Esophagus (tissue), 2 donors: ENCODE data around the gene ACACB. TPM values are rescaled to one million over a fixed set of nuclear protein-coding genes. Genes with fewer than 3 reads are reported as not detected.

Source experiments
- H3K27ac ChIP-seq, 2 donors: one replicate each; pipeline ENCODE4 v1.5.1; 2013; ENCODE audit warnings: low read depth in 2 of 2, mild to moderate bottlenecking in 2 of 2, inconsistent platforms in 1 of 2, low read length in 1 of 2, moderate library complexity in 1 of 2
- H3K27me3 ChIP-seq, 2 donors: one replicate each; pipeline ENCODE4 v1.6.1; 2013; ENCODE audit warnings: low read length in 2 of 2, control low read depth in 1 of 2, mild to moderate bottlenecking in 1 of 2; ENCODE audit not compliant: insufficient read depth in 2 of 2, control insufficient read depth in 1 of 2
- H3K36me3 ChIP-seq, 2 donors: one replicate each; pipeline ENCODE4 v1.6.1; 2013; ENCODE audit warnings: low read length in 1 of 2; ENCODE audit not compliant: control insufficient read depth in 2 of 2, insufficient read depth in 2 of 2
- H3K4me1 ChIP-seq, 2 donors: one replicate each; pipeline ENCODE4 v1.6.1; 2013; ENCODE audit warnings: low read length in 1 of 2; ENCODE audit not compliant: control insufficient read depth in 2 of 2, insufficient read depth in 2 of 2
- H3K4me3 ChIP-seq, 2 donors: one replicate each; pipeline ENCODE4 v1.5.1; 2013; ENCODE audit warnings: low read length in 2 of 2, mild to moderate bottlenecking in 2 of 2, low read depth in 1 of 2, moderate library complexity in 1 of 2
- H3K9me3 ChIP-seq, 2 donors: one replicate each; pipeline ENCODE4 v1.6.1; 2013; ENCODE audit warnings: mild to moderate bottlenecking in 2 of 2, low read depth in 1 of 2, low read length in 1 of 2, moderate library complexity in 1 of 2; ENCODE audit not compliant: control insufficient read depth in 2 of 2, insufficient read depth in 1 of 2
- WGBS, 2 donors: extraction: QIAGEN DNeasy Blood & Tissue Kit; methylation state at CpG; one replicate each; pipeline ENCODE4 v1.1.7; 2013; 5-methylcytosine and 5-hydroxymethylcytosine counted together
- polyA plus RNA-seq, 2 donors: library from polyadenylated mRNA; stranded (reverse); fragments of 200-250 nt; gene quantifications; one replicate each; pipeline ENCODE4 v1.2.3, GENCODE V29; 2013
- donor health status: healthy with polysubstance abuse.
- donor health status: Bipolar disorder and iron deficiency.

Gene ACACB
- 10 to 100 TPM in 1 of 2 donors, 1 to 10 TPM in 1; 8.6 to 18.2 TPM for polyA plus RNA-seq

GRCh38 chr12:109115758-109116610 is at the start of gene ACACB:
ACACB (plus strand) TSS chr12:109116587; CDS start chr12:109139406, 22,819 bp downstream.
- Histone ChIP-seq H3K4me1 (peaks cover 0 to 5% of the 10 kb centered on the region in 2 donors), H3K4me3 (no peak within 1 kb of the TSS)
- WGBS, 2 donors, result 50 to 69% methylated on average over 14 of the region's 14 CpGs

DNA sequence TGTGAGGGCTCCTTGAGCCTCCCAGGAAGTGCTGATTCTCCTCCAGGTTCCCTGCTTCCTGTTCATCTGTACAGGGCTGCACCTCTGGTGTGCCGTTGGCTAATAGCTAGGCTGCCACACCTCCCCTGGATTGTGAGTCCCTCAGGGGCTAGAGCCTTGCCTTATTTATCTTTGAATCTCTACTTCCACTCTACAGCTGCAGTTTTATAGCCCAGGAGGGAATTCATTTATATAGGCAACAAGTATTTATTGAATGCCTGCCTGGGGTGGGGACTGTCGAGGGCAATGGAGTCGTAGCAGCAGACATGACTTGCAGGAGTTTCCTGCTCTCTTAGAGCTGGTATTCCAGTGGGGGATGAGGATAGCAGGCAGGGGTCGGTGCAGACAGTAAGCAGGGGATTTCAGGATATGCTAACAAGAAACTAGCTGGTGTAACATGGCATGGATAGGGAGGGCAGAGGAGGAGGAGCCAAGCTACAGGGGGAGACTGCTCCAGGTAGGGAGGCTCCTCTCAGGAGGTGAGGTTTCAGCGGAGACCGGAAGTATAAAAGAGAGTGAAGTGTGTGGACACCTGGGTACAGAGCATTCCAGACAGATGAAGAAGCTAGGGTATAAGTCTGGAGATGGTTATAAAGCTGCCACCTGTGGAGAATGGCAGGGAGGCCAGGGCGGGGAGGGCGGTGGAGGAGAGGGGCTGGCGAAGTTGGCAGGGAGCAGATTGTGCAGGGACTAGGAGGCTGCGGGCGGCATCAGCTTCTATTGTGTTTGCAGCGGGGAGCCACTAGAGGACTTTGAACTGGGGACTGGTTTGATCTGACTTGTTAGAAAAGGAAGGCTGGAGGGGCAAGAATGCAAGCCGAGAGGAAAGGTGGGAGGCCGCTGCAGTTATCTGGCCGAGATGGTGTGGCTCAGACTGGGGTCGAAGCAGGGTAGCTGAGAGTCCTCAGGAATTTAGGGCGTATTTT is 46.8 kb upstream of the ACACB start:
- 71 to 86% methylated on average over 17 of the region's 17 CpGs for WGBS, 2 donors
- no peak overlapping the region for H3K4me3 ChIP-seq

More at GRCh38 chr12:109115758-109116610, at the start of gene ACACB:
- peak within 1 kb of the TSS; percentile 69 to 72 for H3K27ac ChIP-seq
- no peaks in the 10 kb centered on the region for H3K9me3 ChIP-seq
- no peaks in the 10 kb centered on the region for H3K27me3 ChIP-seq
- no peaks in the 10 kb centered on the region for H3K36me3 ChIP-seq

DNA sequence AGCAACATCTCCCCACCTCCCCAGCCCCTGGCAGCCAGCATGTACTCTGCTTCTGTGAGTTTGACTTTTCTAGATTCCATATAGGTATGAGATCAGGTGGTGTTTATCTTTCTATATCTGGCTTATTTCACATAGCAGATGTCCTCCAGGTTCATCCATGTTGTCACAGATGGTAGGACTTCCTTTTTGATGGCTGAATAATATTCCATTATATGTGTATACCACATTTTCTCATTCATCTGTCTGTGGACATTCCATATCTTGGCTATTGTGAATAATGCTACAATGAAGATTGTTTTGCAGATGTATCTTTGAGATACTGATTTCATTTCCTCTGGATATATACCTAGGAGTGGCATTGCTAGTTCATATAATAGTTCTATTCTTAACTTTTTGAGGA is 41.5 kb upstream of the ACACB start:
- no peak overlapping the region for H3K4me3 ChIP-seq
- H3K27me3 ChIP-seq, result no peaks in the 10 kb centered on the region
- no peaks in the 10 kb centered on the region for H3K4me1 ChIP-seq
- no peak overlapping the region for H3K27ac ChIP-seq
- H3K36me3 ChIP-seq, result peaks cover 7 to 17% of the 10 kb centered on the region in 2 donors
- H3K9me3 ChIP-seq, result peaks cover 0 to 2% of the 10 kb centered on the region in 2 donors

More for the DNA sequence above, 46.8 kb upstream of the ACACB start:
- Histone ChIP-seq H3K27me3 (no peaks in the 10 kb centered on the region), H3K36me3 (peaks cover 15 to 27% of the 10 kb centered on the region in 2 donors), H3K27ac (no peak overlapping the region), H3K4me1 (no peaks in the 10 kb centered on the region), H3K9me3 (no peaks in the 10 kb centered on the region)

DNA sequence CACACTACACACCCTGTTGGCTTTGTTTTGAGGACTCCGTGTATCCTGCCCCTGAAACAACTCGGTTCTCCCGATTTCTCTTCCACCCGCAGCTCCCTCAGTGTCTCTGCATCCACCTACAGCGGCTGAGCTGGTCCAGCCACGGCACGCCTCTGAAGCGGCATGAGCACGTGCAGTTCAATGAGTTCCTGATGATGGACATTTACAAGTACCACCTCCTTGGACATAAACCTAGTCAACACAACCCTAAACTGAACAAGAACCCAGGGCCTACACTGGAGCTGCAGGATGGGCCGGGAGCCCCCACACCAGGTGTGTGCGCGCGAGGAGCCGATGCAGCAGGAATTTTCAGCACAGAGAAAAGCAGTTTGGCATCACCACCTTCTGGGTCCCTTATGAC is 33.6 kb upstream of the ACACB start:
- WGBS, 2 donors, result 90 to 98% methylated on average over 14 of the region's 14 CpGs
- H3K4me3 ChIP-seq, result no peak overlapping the region
- no peaks in the 10 kb centered on the region for H3K4me1 ChIP-seq
- H3K9me3 ChIP-seq, result peaks cover 0 to 2% of the 10 kb centered on the region in 2 donors
- no peak overlapping the region for H3K27ac ChIP-seq
- no peaks in the 10 kb centered on the region for H3K27me3 ChIP-seq
- H3K36me3 ChIP-seq, result peaks cover 19 to 24% of the 10 kb centered on the region in 2 donors

DNA sequence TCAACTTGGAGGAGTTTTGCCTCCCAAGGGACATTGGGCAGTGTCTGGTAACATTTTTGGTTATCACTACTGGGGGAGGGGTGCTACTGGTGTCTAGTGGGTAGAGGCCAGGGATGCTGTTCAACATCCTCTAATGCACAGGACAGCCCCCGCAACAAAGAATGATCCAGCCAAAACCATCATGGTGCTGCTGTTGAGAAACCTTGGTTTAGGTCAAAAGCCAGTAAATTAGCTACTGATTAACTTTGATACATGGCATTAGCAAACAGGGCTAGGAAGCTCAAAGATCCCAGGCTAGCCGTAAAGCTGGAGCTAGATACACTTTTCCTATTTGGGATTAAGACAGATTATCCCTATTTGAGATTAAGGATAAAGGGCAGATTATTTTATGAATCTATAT is 32.0 kb upstream of the ACACB start:
- H3K4me3 ChIP-seq, result no peak overlapping the region
- no peak overlapping the region for H3K27ac ChIP-seq
- H3K36me3 ChIP-seq, result peaks cover 26 to 28% of the 10 kb centered on the region in 2 donors
- no peaks in the 10 kb centered on the region for H3K4me1 ChIP-seq
- no peaks in the 10 kb centered on the region for H3K9me3 ChIP-seq
- 61 to 93% methylated on average over 2 of the region's 2 CpGs for WGBS, 2 donors
- no peaks in the 10 kb centered on the region for H3K27me3 ChIP-seq

DNA sequence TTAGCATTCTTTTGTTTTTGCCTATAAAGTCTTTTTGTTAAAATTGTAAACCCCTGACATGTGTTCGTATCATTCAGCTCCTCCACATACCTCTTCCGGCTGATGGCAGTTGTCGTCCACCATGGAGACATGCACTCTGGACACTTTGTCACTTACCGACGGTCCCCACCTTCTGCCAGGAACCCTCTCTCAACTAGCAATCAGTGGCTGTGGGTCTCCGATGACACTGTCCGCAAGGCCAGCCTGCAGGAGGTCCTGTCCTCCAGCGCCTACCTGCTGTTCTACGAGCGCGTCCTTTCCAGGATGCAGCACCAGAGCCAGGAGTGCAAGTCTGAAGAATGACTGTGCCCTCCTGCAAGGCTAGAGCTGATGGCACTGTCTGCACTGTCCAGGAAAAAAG is 30.8 kb upstream of the ACACB start:
- H3K27ac ChIP-seq, result no peak overlapping the region
- no peaks in the 10 kb centered on the region for H3K9me3 ChIP-seq
- H3K36me3 ChIP-seq, result peaks cover 28 to 29% of the 10 kb centered on the region in 2 donors
- 93 to 95% methylated on average over 11 of the region's 11 CpGs for WGBS, 2 donors
- no peaks in the 10 kb centered on the region for H3K4me1 ChIP-seq
- H3K27me3 ChIP-seq, result no peaks in the 10 kb centered on the region
- no peak overlapping the region for H3K4me3 ChIP-seq

DNA sequence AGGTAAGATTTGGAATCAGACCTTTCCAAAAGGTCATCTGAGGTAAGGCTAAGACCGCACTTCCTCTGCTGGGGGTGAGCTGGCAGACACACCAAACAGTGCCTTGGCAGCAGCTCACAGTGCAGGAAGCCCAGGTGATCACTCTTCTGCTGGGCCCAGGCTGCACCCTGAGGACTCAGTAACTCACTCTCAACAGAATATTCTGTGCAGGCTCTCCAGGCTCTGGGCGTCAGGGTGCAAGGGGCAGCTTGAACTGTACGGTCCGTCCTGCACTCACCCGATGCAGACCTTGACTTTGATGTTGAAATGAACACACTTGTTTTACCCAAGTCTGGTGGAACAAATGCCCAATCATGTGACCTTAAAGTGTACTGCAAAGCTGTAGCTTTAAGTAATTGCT is 29.1 kb upstream of the ACACB start:
- peaks cover 19 to 26% of the 10 kb centered on the region in 2 donors for H3K36me3 ChIP-seq
- peaks cover 0 to 2% of the 10 kb centered on the region in 2 donors for H3K4me1 ChIP-seq
- H3K27ac ChIP-seq, result no peak overlapping the region
- no peak overlapping the region for H3K4me3 ChIP-seq
- no peaks in the 10 kb centered on the region for H3K9me3 ChIP-seq
- no peaks in the 10 kb centered on the region for H3K27me3 ChIP-seq
- WGBS, 2 donors, result 56 to 72% methylated on average over 5 of the region's 5 CpGs

- 67 to 72% methylated on average over 6 of the region's 6 CpGs for WGBS, 2 donors
- Histone ChIP-seq H3K4me1 (peaks cover 0 to 6% of the 10 kb centered on the region in 2 donors), H3K36me3 (peaks cover 11 to 21% of the 10 kb centered on the region in 2 donors), H3K4me3 (no peak overlapping the region), H3K9me3 (no peaks in the 10 kb centered on the region), H3K27me3 (no peaks in the 10 kb centered on the region), H3K27ac (no peak overlapping the region)
Measured at GRCh38 chr12:109088818-109089217, 27.6 kb upstream of the ACACB start.

DNA sequence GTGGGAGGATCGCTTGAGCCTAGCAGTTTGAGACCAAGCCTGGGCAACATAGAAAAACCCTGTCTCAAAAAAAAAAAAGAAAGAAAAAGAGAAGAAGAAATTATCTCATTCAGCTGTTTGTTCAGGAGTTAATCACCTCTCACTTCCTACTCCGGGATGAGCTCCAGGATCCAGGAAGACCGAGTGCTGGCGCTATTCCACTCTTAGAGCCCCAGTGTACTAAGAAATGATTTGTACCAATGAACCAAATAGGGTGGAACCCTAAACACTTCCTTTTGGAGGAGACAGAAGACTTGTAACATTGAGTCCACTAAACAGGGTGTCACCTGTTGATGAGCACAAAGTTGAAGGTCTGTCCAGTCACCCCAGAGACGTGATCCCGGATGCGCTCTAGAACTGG is 26.7 kb upstream of the ACACB start:
- no peak overlapping the region for H3K4me3 ChIP-seq
- no peaks in the 10 kb centered on the region for H3K9me3 ChIP-seq
- H3K27me3 ChIP-seq, result no peaks in the 10 kb centered on the region
- peaks cover 11 to 21% of the 10 kb centered on the region in 2 donors for H3K36me3 ChIP-seq
- peaks cover 0 to 6% of the 10 kb centered on the region in 2 donors for H3K4me1 ChIP-seq
- H3K27ac ChIP-seq, result no peak overlapping the region
- WGBS, 2 donors, result 85% methylated on average over 7 of the region's 7 CpGs
